ENCODE results near the gene DESI1. TPM values are rescaled to one million over a fixed set of nuclear protein-coding genes. Genes with fewer than 3 reads are reported as not detected.

The DESI1 gene
- total and polyA plus RNA-seq, 2 of the 13 experiments (the other 11 are each of a cell fraction or from before 2014, with no cell fraction given) = 21.6 to 29.2 TPM

DNA sequence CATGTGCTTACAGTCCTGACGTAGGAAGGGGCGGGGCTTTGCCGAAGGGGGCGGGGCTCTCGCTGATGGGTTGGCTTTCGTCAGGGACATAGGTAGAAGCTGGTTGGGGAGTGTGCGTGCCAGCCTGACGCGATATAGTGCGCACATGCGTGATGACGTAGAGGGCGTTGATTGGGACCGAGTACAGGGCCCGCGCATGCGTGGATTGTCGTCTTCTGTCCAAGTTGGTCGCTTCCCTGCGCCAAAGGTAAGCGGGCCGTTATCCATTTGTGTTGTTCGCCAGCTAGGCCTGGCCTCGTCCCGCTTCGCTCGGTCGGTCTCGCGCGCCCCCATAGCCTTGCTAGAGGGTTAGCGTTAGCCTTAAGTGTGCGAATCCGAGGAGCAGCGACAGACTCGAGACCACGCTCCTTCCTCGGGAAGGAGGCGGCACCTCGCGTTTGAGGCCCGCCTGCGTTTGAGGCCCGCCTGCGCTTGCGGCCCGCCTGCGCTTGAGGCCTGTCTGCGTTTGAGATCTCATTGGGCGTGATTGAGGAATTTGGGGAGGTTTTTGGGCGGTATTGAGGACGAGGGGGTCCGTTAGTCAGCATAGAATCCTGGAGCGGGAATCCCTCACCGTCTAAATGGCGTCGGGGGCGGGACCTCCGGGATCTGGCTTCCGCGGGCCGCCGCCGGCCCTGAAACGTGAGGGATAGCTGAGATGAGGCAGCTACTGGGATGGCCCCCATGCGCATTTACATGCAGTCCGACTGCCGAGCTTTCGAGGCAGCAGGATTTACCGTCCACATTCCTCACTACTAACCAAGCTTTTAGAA is 462 bp upstream of the DESI1 start, which contains the start of gene XRCC6 (continued):
- TF ChIP-seq FLYWCH1 (CRISPR knock-in tag; IDR thresholded peaks at IDR 0.05) (no peak), NR2F1 (CRISPR knock-in tag; IDR thresholded peaks at IDR 0.05) (no peak), RFX5 (IDR thresholded peaks at IDR 0.05; ENCODE audit: low read depth, low read length) (peak; percentile 76), SALL1 (CRISPR knock-in tag; IDR thresholded peaks at IDR 0.05) (peak; percentile 80), TSC22D2 (CRISPR knock-in tag; IDR thresholded peaks at IDR 0.05; ENCODE audit: borderline replicate concordance) (peak; percentile 55; the same call in 1 of the 2 replicates), SAP130 (CRISPR knock-in tag; IDR thresholded peaks at IDR 0.05; ENCODE audit: low read depth) (peak; percentile 84; the same call in 1 of the 2 replicates), ZNF30 (CRISPR knock-in tag; IDR thresholded peaks at IDR 0.05) (peak; percentile 91), SKI (IDR thresholded peaks at IDR 0.05; ENCODE audit: partially characterized antibody) (no peak), FOXP1 (IDR thresholded peaks at IDR 0.05) (no peak), FOXP1 (CRISPR knock-in tag; IDR thresholded peaks at IDR 0.05) (no peak), FOSL2 (CRISPR knock-in tag; IDR thresholded peaks at IDR 0.05) (no peak), IRF2 (CRISPR knock-in tag; IDR thresholded peaks at IDR 0.05) (no peak; the same call in 1 of the 2 replicates), MBNL3 (CRISPR knock-in tag; conservative IDR thresholded peaks at IDR 0.05) (no peak), BRCA1 (CRISPR knock-in tag; IDR thresholded peaks at IDR 0.05) (no peak), DPF2 (CRISPR knock-in tag; IDR thresholded peaks at IDR 0.05; ENCODE audit: borderline replicate concordance, low read depth) (no peak), AKAP8 (CRISPR knock-in tag; IDR thresholded peaks at IDR 0.05) (peak; percentile 43; the same call in 1 of the 2 replicates), ZNF567 (CRISPR knock-in tag; IDR thresholded peaks at IDR 0.05; ENCODE audit: borderline replicate concordance) (no peak), ERF (CRISPR knock-in tag; IDR thresholded peaks at IDR 0.05) (peak; percentile 64), MYNN (CRISPR knock-in tag; IDR thresholded peaks at IDR 0.05; ENCODE audit: low read depth) (no peak)
- TF ChIP-seq, protein P1, sequence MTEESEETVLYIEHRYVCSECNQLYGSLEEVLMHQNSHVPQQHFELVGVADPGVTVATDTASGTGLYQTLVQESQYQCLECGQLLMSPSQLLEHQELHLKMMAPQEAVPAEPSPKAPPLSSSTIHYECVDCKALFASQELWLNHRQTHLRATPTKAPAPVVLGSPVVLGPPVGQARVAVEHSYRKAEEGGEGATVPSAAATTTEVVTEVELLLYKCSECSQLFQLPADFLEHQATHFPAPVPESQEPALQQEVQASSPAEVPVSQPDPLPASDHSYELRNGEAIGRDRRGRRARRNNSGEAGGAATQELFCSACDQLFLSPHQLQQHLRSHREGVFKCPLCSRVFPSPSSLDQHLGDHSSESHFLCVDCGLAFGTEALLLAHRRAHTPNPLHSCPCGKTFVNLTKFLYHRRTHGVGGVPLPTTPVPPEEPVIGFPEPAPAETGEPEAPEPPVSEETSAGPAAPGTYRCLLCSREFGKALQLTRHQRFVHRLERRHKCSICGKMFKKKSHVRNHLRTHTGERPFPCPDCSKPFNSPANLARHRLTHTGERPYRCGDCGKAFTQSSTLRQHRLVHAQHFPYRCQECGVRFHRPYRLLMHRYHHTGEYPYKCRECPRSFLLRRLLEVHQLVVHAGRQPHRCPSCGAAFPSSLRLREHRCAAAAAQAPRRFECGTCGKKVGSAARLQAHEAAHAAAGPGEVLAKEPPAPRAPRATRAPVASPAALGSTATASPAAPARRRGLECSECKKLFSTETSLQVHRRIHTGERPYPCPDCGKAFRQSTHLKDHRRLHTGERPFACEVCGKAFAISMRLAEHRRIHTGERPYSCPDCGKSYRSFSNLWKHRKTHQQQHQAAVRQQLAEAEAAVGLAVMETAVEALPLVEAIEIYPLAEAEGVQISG (CRISPR knock-in tag; IDR thresholded peaks at IDR 0.05) = peak; percentile 58
- TF ChIP-seq, protein P2, sequence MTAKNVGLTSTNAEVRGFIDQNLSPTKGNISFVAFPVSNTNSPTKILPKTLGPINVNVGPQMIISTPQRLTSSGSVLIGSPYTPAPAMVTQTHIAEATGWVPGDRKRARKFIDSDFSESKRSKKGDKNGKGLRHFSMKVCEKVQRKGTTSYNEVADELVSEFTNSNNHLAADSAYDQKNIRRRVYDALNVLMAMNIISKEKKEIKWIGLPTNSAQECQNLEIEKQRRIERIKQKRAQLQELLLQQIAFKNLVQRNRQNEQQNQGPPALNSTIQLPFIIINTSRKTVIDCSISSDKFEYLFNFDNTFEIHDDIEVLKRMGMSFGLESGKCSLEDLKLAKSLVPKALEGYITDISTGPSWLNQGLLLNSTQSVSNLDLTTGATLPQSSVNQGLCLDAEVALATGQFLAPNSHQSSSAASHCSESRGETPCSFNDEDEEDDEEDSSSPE (CRISPR knock-in tag; IDR thresholded peaks at IDR 0.05) = peak; percentile 63; the same call in 1 of the 2 replicates
- TF ChIP-seq, protein P3, sequence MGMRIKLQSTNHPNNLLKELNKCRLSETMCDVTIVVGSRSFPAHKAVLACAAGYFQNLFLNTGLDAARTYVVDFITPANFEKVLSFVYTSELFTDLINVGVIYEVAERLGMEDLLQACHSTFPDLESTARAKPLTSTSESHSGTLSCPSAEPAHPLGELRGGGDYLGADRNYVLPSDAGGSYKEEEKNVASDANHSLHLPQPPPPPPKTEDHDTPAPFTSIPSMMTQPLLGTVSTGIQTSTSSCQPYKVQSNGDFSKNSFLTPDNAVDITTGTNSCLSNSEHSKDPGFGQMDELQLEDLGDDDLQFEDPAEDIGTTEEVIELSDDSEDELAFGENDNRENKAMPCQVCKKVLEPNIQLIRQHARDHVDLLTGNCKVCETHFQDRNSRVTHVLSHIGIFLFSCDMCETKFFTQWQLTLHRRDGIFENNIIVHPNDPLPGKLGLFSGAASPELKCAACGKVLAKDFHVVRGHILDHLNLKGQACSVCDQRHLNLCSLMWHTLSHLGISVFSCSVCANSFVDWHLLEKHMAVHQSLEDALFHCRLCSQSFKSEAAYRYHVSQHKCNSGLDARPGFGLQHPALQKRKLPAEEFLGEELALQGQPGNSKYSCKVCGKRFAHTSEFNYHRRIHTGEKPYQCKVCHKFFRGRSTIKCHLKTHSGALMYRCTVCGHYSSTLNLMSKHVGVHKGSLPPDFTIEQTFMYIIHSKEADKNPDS (CRISPR knock-in tag; IDR thresholded peaks at IDR 0.05) = peak; percentile 91; the same call in 1 of the 2 replicates
- TF ChIP-seq, protein P4, sequence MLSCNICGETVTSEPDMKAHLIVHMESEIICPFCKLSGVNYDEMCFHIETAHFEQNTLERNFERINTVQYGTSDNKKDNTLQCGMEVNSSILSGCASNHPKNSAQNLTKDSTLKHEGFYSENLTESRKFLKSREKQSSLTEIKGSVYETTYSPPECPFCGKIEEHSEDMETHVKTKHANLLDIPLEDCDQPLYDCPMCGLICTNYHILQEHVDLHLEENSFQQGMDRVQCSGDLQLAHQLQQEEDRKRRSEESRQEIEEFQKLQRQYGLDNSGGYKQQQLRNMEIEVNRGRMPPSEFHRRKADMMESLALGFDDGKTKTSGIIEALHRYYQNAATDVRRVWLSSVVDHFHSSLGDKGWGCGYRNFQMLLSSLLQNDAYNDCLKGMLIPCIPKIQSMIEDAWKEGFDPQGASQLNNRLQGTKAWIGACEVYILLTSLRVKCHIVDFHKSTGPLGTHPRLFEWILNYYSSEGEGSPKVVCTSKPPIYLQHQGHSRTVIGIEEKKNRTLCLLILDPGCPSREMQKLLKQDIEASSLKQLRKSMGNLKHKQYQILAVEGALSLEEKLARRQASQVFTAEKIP (CRISPR knock-in tag; IDR thresholded peaks at IDR 0.05; ENCODE audit: borderline replicate concordance) = no peak

All from HepG2 (cell line).